Testis (tissue), 5 donors: ENCODE results near the gene CSNK1A1L. TPM values are rescaled to one million over a fixed set of nuclear protein-coding genes. Genes with fewer than 3 reads are reported as not detected.

Experiments used
- DNase-seq: peaks from one replicate; pipeline ENCODE4 v3.0.0-alpha.2; 2019
- H3K27ac ChIP-seq, 2 donors: fragments of 200-600 bp; sonication (generic); one replicate each; pipeline ENCODE4 v1.5.1; 2019
- H3K27me3 ChIP-seq: fragments of 200-600 bp; sonication (generic); one replicate; pipeline ENCODE4 v1.5.1; 2019
- H3K36me3 ChIP-seq: fragments of 200-600 bp; sonication (generic); one replicate; pipeline ENCODE4 v1.5.1; 2017; ENCODE audit warnings: low read depth; ENCODE audit errors: missing control alignments
- H3K4me1 ChIP-seq: fragments of 200-600 bp; sonication (generic); one replicate; pipeline ENCODE4 v1.5.1; 2019
- H3K4me3 ChIP-seq, 2 donors: fragments of 200-600 bp; sonication (generic); one replicate each; pipeline ENCODE4 v1.5.1; 2017 to 2019
- H3K9me3 ChIP-seq: fragments of 200-600 bp; sonication (generic); one replicate; pipeline ENCODE4 v1.5.1; 2017
- CTCF ChIP-seq, 3 experiments: fragments of 450-650 bp in 2 of 3; fragments of 200-600 bp in 1 of 3; sonication (generic) in 1 of 3; IDR thresholded peaks; one replicate each; pipeline ENCODE4 v1.5.1; 2016 to 2019; ENCODE audit warnings: antibody characterized with exemption in 3 of 3, mild to moderate bottlenecking in 2 of 3, moderate library complexity in 1 of 3
- POLR2A ChIP-seq: fragments of 450-650 bp; IDR thresholded peaks from one replicate; pipeline ENCODE4 v1.6.1; 2017; ENCODE audit warnings: antibody characterized with exemption, mild to moderate bottlenecking, moderate library complexity
- WGBS, 2 donors: methylation state at CpG; one replicate each; pipeline ENCODE4 v1.1.5; 2018; 5-methylcytosine and 5-hydroxymethylcytosine counted together
- intact Hi-C: fragments of 100-400 bp; cut with DNase I; formaldehyde crosslinking; loops from one replicate; pipeline ENCODE4 v1.15.1; 2023; ENCODE audit warnings: low total_unique reads
- long read RNA-seq, 2 donors: transcript quantifications; one replicate each; lab custom pipeline, GENCODE V29; 2026
- polyA plus RNA-seq: library from polyadenylated mRNA; stranded (reverse); fragments of 350-450 nt; fragmentation: Illumina TruSeq; extraction: RNeasy Lipid Tissue Mini Kit (QIAGEN cat#74804); gene quantifications from one replicate; pipeline ENCODE4 v1.2.3, GENCODE V29; 2014; ENCODE audit warnings: low read depth, low replicate concordance; ENCODE audit not compliant: insufficient read depth
- total RNA-seq, 2 donors: library from RNA; depleted of rRNA; stranded (reverse); fragments of >200 nt; gene quantifications; one replicate each; pipeline ENCODE4 v1.2.3, GENCODE V29; 2016

Gene CSNK1A1L
- total RNA-seq: 1 to 10 TPM; 5.1 to 6.9 TPM
- 9.2 TPM for polyA plus RNA-seq
- long read RNA-seq, donor 1: 0 reads
- long read RNA-seq, donor 2: 0 reads

DNA sequence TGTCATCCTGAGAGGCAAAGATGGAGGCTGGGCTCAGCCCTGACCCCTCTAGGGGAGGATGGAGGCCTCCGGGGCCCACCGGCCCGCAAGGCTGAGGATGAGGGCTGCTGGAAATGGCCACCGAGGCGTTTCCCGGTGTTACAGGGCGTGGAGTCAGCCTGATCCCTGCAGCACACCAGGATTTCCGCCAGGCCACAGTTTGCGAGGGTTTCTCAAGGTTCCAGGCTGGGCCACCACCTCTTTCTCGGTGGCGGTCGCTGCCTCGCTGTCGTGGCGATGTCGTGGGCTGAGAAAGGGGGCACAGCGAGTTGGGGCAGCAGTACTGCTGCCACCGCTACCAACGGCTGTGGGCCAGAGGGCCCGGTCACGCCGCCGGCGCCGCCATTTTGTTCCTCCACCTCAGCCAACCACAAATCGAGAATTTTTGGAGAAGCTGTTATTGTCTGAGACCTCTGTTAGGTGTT lies at the start of gene CSNK1A1L:
TSS of gene CSNK1A1L (minus strand) at position 414 of the 464 bp plus-strand sequence. CDS start at position 6, 408 bp downstream.
- Histone ChIP-seq H3K4me3 (peak within 1 kb of the TSS; percentile 46 to 62), H3K27ac (peak within 1 kb of the TSS; percentile 65 to 68), H3K4me1 (no peaks in the 10 kb centered on the region), H3K9me3 (no peaks in the 10 kb centered on the region), H3K36me3 (no peaks in the 10 kb centered on the region), H3K27me3 (no peaks in the 10 kb centered on the region)
- WGBS, 2 donors: 65 to 78% methylated on average over 2 to 26 of the region's 26 CpGs
- no peak for TF ChIP-seq CTCF (IDR thresholded peaks at IDR 0.05)
- TF ChIP-seq POLR2A: no peak
- DNase-seq: peak; percentile 46
- intact Hi-C loops: no loop called here

DNA sequence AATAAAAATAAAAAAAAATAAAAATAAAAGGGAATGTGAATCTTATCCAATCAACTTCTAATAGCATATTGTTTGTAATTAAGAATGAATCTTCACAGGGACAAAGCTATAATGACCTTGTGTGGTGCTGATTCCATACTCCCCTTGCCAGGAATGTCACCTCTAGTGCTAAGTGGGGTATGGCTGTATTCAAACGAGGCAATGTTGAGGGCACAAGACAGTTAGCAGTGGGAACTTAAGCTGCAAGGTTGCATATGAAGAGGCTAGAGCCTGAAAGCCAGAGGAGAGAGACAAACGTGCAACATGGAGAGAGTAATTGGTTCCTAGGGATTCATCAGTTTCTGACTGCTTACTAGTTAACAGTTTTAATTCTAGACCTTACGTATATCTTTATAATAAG lies 43.9 kb upstream of the CSNK1A1L start:
- no peak overlapping the region for H3K27ac ChIP-seq
- WGBS, 2 donors: 38 to 56% methylated on average over 3 of the region's 3 CpGs
- DNase-seq: no peak
- H3K27me3 ChIP-seq: no peaks in the 10 kb centered on the region
- no peaks in the 10 kb centered on the region for H3K4me1 ChIP-seq
- H3K4me3 ChIP-seq: no peak overlapping the region
- TF ChIP-seq POLR2A (no peak), CTCF (IDR thresholded peaks at IDR 0.05) (no peak)
- no peaks in the 10 kb centered on the region for H3K9me3 ChIP-seq
- intact Hi-C loops: no loop called here
- H3K36me3 ChIP-seq: no peaks in the 10 kb centered on the region

GRCh38 chr13:37148501-37148900 lies 43.0 kb upstream of the CSNK1A1L start:
- no peak for TF ChIP-seq POLR2A
- intact Hi-C loops: no loop called here
- Histone ChIP-seq H3K4me3 (no peak overlapping the region), H3K9me3 (no peaks in the 10 kb centered on the region), H3K36me3 (no peaks in the 10 kb centered on the region), H3K27me3 (no peaks in the 10 kb centered on the region), H3K4me1 (no peaks in the 10 kb centered on the region), H3K27ac (no peak overlapping the region)
- no peak for DNase-seq
- WGBS, 2 donors: 59 to 80% methylated on average over 2 of the region's 2 CpGs

- no peaks in the 10 kb centered on the region for H3K4me1 ChIP-seq
- H3K27me3 ChIP-seq: no peaks in the 10 kb centered on the region
- DNase-seq: no peak
- no peak for TF ChIP-seq POLR2A
- TF ChIP-seq CTCF (IDR thresholded peaks at IDR 0.05): no peak
- no peak overlapping the region for H3K4me3 ChIP-seq
- no peaks in the 10 kb centered on the region for H3K9me3 ChIP-seq
- H3K27ac ChIP-seq: no peak overlapping the region
- intact Hi-C loops: no loop called here
- no peaks in the 10 kb centered on the region for H3K36me3 ChIP-seq
These were observed 39.2 kb upstream of the CSNK1A1L start for GRCh38 chr13:37144661-37145060.

DNA sequence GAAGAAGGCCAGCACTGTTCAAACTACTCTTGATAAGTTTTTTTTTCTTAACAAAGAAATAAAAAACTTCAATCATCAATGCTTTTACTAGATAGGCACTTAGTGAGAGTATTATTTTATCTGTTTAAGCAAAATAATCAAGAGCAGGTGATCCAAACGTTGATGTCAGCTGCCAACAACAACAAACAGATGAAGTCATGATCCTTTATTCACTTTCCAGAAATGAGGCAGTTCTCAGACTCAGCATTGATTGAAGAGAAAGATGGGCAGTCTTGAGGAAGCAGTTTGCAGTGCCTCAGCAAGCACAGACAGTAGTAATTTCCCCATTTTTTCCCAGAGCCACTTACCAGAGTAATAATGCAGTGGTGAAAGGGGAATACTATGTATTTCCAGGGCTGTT lies 38.4 kb upstream of the CSNK1A1L start:
- no peak overlapping the region for H3K27ac ChIP-seq
- H3K36me3 ChIP-seq: no peaks in the 10 kb centered on the region
- no peak for DNase-seq
- intact Hi-C loops: no loop called here
- no peaks in the 10 kb centered on the region for H3K4me1 ChIP-seq
- TF ChIP-seq POLR2A (no peak), CTCF (IDR thresholded peaks at IDR 0.05) (no peak)
- no peak overlapping the region for H3K4me3 ChIP-seq
- no peaks in the 10 kb centered on the region for H3K27me3 ChIP-seq
- no peaks in the 10 kb centered on the region for H3K9me3 ChIP-seq
- WGBS, 2 donors: 24 to 44% methylated on average over 1 of the region's 1 CpG
